Femur (tissue), 1 donor: ENCODE measurements around the gene ALKBH6.

Source experiments
- DNase-seq: peaks from one replicate; pipeline ENCODE4 v3.0.0-alpha.2; 2017

The ALKBH6 gene

DNA sequence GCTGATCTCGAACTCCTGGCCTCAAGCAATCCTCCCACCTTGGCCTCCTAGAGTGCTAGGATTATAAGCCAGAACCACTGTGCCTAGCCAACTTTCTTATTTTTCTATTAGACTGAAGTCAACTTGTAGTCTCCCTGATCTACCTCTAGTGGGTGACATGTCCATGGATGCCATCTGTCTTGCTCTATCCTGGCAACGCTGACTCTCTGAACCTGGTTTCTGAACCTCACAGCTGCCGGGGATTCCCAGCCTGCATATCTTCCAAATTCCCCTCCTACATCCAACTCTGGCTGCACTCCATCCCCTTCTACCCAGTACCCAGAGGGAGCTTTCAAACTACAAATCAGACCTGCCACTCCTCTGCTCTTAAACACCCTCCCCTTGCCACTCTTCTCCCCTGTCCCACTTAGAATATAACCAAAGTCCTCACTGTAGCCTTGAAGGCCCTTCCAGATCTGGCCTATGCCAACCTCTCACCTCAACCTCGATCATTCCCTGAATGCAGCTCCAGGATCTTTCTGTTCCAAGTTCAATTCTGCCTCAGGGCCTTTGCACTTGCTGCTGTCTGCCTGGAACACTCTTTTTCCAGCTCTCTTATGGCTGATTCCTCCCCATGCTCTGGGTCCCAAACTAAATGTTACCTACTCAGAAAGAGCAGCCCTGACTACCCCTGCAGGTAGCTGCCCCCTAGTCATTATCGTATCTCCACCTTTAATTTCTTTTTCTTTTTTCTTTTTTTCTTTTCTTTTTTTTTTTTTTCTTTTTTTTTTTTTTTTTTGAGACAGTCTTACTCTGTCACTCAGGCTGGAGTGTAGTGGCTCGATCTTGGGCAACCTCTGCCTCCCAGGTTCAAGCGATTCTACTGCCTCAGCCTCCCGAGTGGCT lies 16.5 kb upstream of the ALKBH6 start:
- DNase-seq: no peak

GRCh38 chr19:36028313-36029041 lies 14.5 kb upstream of the ALKBH6 start:
- DNase-seq: no peak

DNA sequence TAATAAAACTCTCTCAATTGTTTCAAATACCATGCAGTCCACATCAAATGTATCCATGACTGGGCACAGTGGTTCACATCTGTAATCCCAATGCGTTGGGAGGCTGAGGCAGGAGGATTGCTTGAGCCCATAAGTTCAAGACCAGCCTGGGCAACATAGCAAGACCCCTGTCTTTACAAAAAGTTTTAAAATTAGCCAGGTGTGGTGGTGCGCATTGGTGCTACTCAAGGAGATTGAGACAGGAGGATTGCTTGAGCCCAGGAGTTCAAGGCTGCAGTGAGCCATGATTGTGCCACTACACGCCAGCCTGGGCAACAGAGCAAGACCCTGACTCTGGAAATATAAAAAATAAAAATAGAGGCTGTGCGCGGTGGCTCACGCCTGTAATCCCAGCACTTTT lies 13.7 kb upstream of the ALKBH6 start:
- no peak for DNase-seq

- no peak for DNase-seq
Observed at GRCh38 chr19:36026091-36026876, 12.3 kb upstream of the ALKBH6 start.

- DNase-seq: no peak
Observed at GRCh38 chr19:36025541-36025940, 11.5 kb upstream of the ALKBH6 start.

DNA sequence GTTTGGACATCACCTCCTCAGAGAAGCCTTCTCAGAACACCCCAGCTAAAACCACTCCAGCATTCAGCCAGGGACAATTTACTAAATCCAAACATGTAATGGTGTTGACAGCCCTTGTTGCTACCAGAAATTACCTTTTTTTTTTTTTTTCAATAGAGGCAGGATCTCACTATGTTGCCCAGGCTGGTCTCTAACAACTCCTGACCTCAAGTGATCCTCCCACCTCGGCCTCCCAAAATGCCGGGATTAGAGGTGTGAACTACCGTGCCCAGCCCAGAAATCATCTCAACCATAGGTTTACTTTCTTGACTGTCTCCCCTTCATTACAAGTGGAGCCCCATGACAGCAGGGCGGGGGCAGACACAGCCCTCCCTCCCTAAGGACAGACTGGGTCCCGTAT lies 9.4 kb upstream of the ALKBH6 start:
- no peak for DNase-seq

GRCh38 chr19:36019061-36019670 lies 5.2 kb upstream of the ALKBH6 start:
- DNase-seq: no peak

GRCh38 chr19:36013280-36014011 lies 567 bp downstream of the ALKBH6 start:
- DNase-seq: no peak

- DNase-seq: no peak
Observed at GRCh38 chr19:36010402-36010801, 3.6 kb downstream of the ALKBH6 start.

DNA sequence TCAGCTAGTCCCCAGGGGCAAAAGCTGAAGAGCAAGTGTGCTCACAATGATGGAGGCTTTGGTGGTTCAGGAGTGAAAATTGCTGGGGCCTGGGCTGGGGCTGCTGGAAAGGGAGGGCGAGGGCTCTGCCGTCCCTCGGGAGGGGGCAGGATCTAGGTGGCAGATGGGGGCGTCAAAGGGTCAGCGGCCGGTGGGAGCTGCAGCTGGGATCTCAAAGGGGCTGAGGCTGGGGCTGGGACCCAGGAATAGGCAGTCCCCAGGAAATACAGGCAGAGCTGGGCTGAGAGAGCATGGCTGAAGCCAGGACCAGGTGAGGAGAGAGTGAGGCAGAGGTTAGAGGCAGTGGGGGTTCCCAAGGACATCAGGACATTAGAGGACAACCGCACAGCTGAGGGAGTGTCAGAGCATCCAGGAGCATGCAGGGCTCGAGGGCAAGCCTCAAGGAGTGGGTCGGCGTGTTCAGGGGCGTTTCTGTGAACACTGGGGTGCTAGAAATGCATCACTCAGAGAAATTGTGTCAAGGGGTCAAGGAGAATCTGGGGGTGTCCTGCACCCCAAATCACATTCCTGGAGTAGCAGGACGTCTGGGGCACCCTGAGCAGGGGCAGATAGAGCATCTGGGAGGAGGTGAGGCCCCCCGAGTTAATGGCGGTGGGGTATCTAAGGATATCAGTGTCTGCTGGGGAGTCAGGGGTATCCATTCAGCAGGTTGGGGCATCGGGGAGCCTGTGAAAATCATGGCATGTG lies 4.2 kb downstream of the ALKBH6 start:
- no peak for DNase-seq

DNA sequence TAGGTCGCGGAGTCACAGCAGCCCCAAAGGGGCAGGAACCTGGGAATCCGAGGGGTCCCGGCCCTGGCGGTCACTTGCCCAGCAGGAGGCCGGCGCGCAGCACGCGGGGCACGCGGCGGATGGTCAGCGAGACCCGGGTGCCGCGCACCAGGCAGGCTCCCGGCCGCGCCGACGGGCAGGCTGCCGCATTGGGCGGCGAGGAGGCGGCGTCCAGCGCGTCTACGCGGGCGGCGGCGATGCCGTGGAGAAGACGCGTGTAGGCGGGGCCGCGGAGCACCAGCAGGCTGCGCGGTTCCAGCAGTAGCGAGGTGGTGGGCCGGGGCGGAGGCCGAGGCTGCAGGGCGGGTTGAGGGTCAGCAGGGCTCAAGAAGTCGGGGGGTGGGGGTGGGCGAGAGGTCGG lies 4.8 kb downstream of the ALKBH6 start:
- peak; percentile 73 for DNase-seq

DNA sequence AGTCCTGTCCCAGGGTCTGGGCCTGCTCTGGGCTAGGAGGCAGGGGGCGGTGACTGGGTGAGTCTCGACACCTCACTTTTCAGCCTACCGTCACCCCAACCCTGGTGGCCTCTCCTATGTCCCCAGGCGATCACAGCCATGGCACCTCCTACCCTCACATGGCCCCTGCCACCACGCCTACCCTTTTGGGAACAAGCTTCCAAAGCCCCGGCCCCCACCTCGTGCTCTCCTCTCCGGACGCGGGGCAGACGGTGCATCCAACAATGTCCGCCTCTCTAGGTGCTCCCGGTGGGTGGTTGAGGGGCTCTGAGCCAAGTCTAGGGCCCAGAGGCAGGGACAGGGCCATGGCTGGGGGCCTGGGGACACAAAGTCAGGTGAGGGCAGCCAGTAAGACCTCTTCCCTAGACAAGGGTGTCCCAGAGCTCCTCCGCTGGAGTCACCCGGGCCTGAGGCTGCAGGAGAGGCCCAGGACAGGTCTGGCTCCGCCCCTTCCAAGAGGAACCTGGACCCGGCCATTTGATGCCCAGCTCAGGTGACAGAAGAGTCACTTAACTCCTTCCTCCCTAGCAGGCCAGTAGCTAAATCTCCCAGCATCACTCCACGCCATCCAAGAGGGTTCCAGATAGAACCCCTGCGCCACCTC lies 5.6 kb downstream of the ALKBH6 start, which contains the start of gene SYNE4:
SYNE4 (minus strand) TSS at position 478 of the 643 bp plus-strand sequence; CDS start at position 346, 132 bp downstream.
- DNase-seq: no peak

- DNase-seq: no peak
Observed at GRCh38 chr19:36006955-36007354, 7.1 kb downstream of the ALKBH6 start.

DNA sequence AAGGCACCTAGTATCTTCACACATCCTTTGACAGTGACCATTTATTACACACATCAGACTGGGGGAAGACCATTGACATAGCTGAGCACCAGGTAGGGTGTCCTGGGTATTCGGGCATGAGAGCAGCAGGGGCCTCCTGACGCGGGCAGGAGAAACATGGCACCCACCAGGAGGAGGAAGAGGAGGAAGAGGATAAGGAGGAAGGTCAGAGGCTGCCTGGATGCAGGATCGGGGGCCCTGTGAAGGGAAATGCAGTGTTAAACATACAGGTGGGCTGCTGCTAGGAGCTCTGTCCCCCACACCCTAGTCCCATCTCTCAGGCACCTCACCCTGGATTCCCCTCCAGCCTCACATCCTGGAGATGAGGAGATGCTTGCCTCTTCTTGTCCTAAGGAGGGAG lies 10.7 kb downstream of the ALKBH6 start:
- DNase-seq: no peak

DNA sequence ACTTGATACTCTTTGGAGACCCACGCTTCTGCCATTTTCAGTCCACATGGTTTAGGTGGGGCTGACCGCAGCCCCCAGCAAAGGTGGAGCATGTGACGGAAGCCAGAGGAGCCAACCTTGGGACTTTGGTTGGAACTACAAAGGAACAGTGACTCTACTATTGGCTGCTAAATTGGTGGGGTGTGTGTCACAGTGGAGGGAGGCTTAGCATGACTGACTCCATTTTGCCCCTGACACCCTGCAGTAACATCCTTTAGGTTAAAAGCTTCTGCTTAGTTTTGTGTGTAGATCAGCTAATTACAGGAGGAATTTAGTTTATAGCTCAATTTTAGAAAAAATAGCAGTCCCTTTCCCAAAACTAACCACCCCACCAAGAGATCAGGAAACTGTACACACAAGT lies 12.4 kb downstream of the ALKBH6 start:
- DNase-seq: no peak

GRCh38 chr19:35996777-35997176 lies 17.2 kb downstream of the ALKBH6 start:
- no peak for DNase-seq

- peak; percentile 97 for DNase-seq
Observed at GRCh38 chr19:35995048-35995993, 18.7 kb downstream of the ALKBH6 start, which contains the start of gene SDHAF1. TSS of gene SDHAF1 (plus strand) at chr19:35995188. CDS start at chr19:35995275, 87 bp downstream.

- DNase-seq: no peak
Observed at GRCh38 chr19:35993923-35994598, 20.0 kb downstream of the ALKBH6 start.
